ENCODE data around the gene ANKRD45.
"Not testable (repeated sequence)": the region's sequence is repeated elsewhere in the genome, so short reads cannot be mapped to it uniquely, and the experiment has no call there.

Gene ANKRD45

GRCh38 chr1:173669491-173669941 lies at the start of gene ANKRD45:
ANKRD45 (minus strand) TSS chr1:173669851; CDS start chr1:173659418, 10,433 bp downstream.
- peak; percentile 58 for DNase-seq

- DNase-seq: no peak
These were observed 47.6 kb upstream of the ANKRD45 start for GRCh38 chr1:173717238-173717637.

GRCh38 chr1:173715538-173715844 lies 45.8 kb upstream of the ANKRD45 start:
- DNase-seq: no peak

GRCh38 chr1:173714759-173715537 lies 45.3 kb upstream of the ANKRD45 start, which contains the start of gene KLHL20:
KLHL20 (plus strand) TSS chr1:173714981; CDS start chr1:173716044, 1,063 bp downstream.
- peak; percentile 91 for DNase-seq

- no peak for DNase-seq
These were observed 44.7 kb upstream of the ANKRD45 start for GRCh38 chr1:173714441-173714758.

GRCh38 chr1:173708787-173709186 lies 39.1 kb upstream of the ANKRD45 start:
- no peak for DNase-seq

- DNase-seq: no peak
These were observed 35.5 kb upstream of the ANKRD45 start for GRCh38 chr1:173705117-173705516.

- no peak for DNase-seq
These were observed 33.1 kb upstream of the ANKRD45 start for GRCh38 chr1:173702736-173703135.

GRCh38 chr1:173701299-173701698 lies 31.6 kb upstream of the ANKRD45 start:
- not testable (repeated sequence) for DNase-seq

- DNase-seq: no peak
These were observed 23.6 kb upstream of the ANKRD45 start for GRCh38 chr1:173693238-173693637.

GRCh38 chr1:173688300-173688699 lies 18.6 kb upstream of the ANKRD45 start:
- DNase-seq: no peak

- not testable (repeated sequence) for DNase-seq
These were observed 15.5 kb upstream of the ANKRD45 start for GRCh38 chr1:173685121-173685520.

GRCh38 chr1:173683838-173684237 lies 14.2 kb upstream of the ANKRD45 start:
- DNase-seq: not testable (repeated sequence)

GRCh38 chr1:173682184-173682583 lies 12.5 kb upstream of the ANKRD45 start:
- no peak for DNase-seq

- not testable (repeated sequence) for DNase-seq
These were observed 10.5 kb upstream of the ANKRD45 start for GRCh38 chr1:173680152-173680551.

GRCh38 chr1:173674496-173674895 lies 4.8 kb upstream of the ANKRD45 start:
- not testable (repeated sequence) for DNase-seq

GRCh38 chr1:173666646-173667045 lies 3.0 kb downstream of the ANKRD45 start:
- DNase-seq: peak; percentile 15

- DNase-seq: no peak
These were observed 6.5 kb downstream of the ANKRD45 start for GRCh38 chr1:173663159-173663558.

- no peak for DNase-seq
These were observed 7.9 kb downstream of the ANKRD45 start for GRCh38 chr1:173661763-173662162.

GRCh38 chr1:173661271-173661670 lies 8.4 kb downstream of the ANKRD45 start:
- no peak for DNase-seq

- no peak for DNase-seq
These were observed 9.3 kb downstream of the ANKRD45 start for GRCh38 chr1:173660306-173660705.

GRCh38 chr1:173648880-173649605 lies 20.6 kb downstream of the ANKRD45 start:
- DNase-seq: no peak

- DNase-seq: no peak
These were observed 23.0 kb downstream of the ANKRD45 start for GRCh38 chr1:173646656-173647055.

- DNase-seq: not testable (repeated sequence)
These were observed 27.1 kb downstream of the ANKRD45 start for GRCh38 chr1:173642450-173643139.

All from fibroblast of skin of right quadriceps (primary cell).